Measurements from ENCODE around the gene RNF5.
"Not testable (repeated sequence)": the region's sequence is repeated elsewhere in the genome, so short reads cannot be mapped to it uniquely, and the experiment has no call there.

RNF5 gene

DNA sequence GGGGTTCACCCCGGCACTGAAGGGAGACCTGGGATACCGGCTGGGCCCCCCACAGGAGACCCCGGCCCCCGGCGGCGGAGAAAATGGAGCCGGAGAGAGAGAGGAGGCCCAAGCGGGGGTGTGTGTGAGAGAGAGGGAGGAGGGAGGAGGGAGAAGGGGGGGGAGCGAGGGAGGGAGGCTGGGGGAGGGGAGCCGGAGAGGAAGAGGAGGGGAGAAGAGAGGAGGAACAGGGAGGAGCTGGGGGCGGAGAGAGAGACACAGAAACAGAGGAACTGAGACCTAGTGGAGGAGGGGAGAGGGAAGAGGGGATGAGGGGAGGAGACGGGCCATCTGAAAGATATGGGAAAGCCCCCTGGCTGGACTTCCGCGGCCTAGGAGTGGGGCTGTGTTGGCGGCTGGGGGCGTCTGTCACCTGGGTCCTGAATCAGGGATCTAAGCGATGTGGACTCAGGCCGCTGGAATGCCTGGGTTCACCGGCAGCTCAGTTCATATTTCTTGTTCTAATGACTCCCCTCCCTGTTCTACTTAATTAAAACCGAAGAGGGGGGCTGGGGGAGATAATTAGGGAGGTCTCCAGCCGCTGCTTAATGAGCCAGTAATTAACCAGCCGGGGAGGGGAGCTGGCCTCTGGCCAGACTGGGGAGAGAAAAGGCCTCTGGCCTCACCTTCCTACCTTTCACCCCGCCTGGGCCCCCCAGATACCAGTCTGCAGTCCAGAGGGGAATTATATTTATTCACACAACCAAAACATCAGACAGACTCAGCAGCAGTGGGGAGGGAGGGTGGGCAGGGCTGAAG lies 12.0 kb downstream of the RNF5 start, which contains the start of gene PBX2:
Gene PBX2, minus strand, starts transcription at position 149 of the 798 bp plus-strand sequence. CDS start 287 bp downstream, outside the sequence.
- DNase-seq: peak; percentile 77 to 85

DNA sequence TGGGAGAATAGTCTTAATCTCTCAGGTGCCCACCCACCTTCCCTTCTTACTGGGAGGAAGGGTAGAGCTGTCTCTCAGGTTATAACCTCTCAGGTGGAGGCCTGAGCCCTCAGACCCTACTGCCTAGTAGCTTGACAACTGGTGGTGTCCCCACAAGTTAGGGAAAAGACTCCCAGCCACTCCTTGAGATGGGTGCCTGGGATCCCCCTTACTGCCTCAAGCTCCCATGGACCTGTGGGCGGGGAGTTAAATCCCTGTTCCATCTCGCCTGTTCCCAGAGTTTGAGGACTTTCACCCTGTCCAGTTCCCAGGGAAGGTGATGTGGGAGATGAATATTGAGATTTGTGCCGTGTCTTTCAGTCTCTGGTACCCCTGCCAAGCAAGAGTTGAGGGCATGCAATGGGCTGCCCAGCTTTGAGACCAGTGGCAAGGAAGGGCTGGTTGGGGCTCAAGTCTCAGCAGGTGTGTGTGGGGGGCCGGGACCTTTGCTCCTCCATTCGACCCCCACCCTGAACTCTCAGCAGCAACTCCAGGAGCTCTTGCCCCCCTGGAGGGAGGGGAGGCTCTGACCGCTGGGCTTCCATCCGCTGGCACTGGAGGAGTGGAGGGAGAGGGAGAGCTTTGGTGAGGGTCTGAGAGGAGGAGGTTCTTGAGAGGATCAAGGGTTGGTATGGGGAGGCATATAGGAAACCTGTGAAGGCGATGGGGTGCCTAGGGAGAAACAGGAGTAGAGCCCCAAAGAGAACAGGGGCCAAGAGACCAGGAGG lies 12.9 kb downstream of the RNF5 start:
- no peak for DNase-seq

DNA sequence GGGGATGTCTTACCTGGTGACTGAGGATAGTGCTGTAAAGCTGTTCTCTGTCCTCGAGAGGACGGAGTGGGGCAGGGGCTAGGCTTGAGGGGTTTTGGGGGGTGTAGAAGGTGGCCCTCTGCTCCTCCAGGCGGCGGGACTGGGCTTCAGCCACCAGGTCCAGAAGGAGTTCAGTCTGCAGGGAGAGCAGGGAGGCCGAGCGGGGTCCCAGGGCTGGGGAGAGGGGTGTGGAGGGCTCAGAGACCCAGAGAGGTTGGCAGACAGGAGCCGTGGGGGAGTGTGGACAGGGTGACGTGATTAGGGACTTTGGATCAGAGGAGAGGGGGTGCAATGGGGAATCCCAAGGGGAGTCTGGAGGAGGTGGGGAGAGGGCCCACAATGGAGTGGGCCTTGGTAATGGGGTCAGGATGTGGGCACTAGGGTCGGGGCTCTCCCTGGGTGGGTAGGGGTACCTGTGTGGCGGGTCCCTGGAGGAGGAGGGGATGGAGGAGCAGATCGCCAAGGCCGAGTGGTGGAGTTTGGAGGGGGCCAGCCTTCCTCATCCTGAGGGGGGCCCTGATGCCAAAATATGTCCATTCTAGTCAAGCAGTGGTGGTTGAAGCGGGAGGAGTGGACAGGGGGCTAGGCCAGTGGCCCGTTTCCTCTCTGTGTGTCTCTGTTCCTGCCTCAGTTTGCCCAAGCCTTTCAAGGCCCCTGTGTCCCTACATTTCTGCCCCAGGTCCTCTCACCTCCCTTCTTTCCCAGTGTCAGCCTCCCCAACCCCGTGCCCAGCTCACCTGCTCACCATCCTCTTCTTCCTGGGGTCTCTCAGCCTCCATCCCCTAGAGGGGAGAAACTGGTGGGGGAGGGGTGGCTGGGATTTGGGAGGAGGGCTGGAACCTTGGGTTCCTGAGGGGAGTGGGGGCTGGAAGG lies 13.7 kb downstream of the RNF5 start:
- DNase-seq: no peak

DNA sequence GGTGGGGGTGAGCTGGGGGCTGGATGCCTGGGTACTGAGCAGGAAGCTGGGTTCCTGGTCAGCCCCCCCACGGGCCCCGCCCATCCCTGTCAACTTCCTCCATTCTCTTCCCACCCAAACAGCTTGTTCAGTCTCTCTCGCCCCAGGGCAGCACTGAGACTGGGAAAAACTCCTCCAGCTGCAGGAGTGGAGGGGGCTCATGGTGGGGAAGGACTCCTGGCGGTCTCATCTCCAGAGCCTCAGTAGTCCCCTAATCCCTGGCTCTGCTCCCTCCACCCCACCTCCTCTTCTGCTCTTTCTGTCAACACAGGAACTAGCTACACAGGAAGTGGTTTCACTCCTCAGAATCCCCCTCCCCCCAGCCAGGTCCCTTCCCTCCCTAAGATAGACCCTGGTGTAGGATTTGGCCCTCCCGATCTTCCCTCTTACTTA lies 14.4 kb downstream of the RNF5 start, which contains the start of gene GPSM3:
Gene GPSM3, minus strand, starts transcription at position 36 of the 432 bp plus-strand sequence. CDS start 130 bp downstream, outside the sequence.
- peak; percentile 61 to 71 for DNase-seq

DNA sequence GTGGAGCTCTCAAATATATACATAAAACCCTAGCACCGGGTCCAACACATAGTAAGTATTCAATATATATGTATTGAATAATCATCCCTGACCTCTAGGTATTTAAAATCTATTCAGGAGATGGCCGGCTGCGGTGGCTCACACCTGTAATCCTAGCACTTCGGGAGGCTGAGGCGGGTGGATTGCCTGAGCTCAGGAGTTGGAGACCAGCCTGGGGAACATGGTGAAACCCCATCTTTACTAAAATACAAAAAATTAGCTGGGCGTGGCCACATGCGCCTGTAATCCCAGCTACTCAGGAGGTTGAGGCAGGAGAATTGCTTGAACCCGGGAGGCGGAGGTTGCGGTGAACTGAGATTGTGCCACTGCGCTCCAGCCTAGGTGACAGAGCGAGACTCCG lies 14.9 kb downstream of the RNF5 start:
- DNase-seq: not testable (repeated sequence)

DNA sequence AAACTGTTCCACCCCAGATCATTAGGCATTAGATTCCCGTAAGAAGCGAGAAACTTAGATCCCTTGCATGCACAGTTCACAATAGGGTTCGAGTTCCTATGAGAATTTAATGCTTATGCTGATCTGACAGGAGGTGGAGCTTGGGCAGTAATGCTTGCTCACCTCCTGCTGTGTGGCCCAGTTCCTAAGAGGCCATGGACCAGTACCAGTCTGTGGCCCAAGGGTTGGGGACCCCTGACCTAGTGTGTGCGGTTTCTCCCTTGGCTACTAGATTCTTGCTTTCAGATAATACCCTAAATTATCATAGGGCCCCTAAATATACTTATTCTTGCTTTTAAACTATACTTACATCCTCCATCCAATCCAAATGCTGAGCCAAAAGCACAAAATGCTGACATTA lies 16.2 kb downstream of the RNF5 start:
- DNase-seq: no peak

DNA sequence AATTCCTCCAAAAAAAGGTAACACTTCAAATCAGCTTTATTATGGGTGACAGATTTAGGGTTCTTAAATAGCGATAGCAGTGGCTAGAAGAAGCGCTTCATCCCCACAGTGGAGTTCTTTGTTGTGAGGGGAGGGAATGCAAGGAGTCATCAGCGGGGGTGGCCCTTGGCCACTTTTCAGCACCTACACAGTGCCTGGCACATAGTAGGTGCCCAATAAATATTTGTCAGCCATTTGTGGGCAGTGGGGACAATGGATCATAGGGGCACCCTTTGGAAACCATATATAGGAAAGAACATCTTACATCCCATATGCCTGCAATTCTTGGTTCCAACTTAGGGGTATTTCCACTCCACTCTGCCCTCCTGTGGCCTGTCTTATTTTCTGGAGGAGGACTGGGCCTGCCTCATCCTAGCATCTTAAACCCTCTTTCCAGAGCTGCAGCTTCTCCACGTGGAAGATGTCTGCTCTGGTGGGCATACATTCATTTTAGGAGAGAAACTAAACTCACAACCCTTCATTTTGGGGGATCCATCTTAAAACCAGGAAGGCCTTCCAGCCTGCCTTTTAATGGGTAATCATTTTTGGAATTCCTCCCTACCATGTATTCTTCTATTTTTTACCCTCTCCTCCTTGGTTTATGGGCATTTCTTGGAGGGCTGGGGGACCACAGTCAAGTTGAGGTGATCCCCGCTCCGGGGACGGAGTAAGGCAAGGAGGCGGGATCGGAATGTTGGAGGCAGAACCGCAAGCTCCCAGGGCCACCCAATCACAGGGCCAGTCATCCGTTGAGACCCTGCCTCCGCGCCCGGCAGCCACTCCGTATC lies 16.8 kb downstream of the RNF5 start:
- DNase-seq: peak; percentile 69 to 71

DNA sequence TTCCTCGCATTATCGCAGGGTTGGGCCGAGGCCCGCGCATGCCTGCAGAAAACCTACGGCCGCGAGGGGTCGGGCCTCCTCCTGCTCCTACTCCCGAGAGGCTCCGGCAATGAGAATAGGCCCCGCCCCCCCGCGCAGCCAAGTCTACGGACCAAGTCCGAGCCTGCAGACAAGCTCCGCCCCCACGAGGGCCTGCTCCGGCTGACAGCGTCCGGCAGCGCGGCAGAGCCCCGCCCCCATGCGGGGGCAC lies 17.4 kb downstream of the RNF5 start:
- peak; percentile 100 for DNase-seq

DNA sequence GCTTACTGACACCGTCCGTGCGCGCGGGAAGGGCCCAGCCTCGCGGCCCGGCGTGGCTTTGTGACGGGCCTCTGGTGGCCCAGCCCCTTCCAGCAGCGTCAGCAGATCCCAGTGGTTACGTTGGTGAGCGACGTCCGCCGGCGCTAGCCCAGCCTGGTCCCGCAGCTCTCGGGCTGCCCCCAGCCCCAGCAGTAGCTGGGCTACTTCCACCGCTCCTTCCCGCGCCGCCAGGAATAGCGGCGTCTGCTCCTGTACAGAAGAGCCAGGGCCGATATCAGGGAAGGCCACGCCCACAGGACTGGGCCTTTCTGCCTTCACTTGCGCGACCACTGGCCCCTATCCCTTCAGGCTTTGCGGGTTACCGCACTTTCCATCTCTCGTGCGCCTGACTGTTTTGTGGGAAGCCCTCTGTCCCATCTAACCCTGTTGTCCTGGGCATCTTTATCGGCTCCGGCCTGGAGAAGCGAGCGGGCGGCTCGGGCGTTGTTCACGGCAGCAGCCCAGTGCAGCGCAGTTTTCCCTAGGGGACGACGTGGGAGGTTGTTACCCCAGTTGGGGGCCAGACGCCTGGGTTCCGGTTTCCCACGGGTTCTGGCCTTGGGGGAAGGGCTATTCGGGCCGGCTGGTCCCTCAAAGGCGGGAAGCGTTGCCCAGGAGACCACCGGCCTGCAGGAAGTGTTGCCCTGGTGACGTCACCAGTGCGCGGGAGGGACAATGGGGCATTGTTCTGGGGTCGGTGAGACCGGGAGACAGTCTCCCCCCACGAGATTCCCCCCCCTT lies 17.9 kb downstream of the RNF5 start:
- peak; percentile 48 to 60 for DNase-seq

DNA sequence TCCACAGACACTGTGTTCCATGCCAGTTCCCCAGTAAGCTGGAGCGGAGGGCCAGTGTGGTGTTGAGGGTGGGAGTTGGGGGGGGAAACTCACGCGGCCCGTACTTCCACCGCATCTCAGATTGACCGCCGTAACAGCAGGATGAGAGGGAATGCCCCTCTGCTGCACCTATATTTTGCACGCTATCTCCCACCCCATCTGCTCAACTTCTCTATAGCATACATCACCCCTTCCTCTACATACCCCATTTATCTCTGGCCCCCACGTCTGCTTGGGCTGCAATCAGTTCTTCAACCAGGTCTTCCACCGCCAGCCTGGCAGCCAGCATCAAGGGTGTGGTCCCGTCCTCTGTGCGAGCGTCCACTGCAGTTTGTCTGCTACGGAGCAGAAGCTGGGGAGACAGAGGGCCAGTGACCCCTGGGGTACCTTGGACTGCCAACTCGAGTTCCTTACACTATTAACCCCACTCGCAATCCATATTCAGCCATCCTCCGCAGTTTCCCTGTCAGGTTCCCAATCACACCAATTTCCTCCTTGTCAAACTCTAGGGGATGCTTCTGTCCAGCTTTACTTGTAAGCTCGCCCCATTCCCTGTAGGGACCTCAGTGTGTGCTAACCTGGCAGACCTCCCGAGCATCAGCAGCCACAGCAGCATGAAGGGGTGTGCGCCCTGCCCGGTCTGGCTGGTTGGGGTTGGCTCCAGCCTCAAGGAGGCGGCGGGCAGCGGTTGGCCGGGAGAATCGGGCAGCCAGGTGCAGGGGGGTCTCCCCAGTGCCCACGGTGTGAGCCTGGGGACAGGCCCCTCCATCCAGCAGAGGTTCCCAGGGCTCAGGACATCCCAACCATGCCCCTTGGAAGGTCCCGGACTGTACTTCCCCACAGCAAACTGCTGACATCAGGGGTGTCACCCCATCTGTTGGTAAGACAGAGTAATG lies 18.7 kb downstream of the RNF5 start:
- peak; percentile 64 to 66 for DNase-seq

DNA sequence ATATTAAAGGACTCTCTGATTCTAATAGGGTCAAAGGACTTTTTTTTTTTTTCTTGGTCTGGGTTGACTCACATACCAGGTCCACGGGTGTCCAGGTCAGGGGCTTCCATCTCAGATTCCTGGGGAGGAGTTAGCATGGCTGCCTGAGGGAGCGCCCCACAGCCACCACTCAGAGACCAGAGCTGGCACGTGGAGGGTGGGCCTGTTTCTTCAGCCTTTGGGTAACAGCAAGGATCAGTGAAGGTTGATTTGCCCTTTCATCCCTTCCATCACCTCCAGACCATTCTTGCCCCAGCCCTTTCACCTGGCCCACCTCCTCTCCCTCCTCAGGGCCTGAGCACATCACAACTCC lies 20.1 kb downstream of the RNF5 start:
- no peak for DNase-seq

DNA sequence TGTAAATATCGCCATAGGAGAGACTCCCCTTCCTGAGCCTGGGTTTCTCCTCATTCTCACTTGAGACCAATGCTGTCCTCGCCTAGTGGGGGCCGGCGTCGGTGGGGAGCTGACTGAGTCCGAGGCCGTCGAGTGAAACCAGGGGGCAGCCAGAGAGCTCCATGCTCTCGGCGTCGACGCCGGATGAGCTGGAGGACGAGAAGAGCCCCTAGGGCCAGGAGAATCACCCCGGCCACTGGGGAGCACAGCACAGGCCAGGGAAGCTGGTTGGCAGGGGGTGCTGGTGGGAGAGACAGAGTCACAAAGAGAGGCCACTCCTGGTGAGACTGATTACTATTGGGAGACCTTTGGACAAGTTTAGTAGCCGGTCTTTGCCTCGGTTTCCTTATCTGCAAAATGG lies 20.7 kb downstream of the RNF5 start:
- DNase-seq: no peak

DNA sequence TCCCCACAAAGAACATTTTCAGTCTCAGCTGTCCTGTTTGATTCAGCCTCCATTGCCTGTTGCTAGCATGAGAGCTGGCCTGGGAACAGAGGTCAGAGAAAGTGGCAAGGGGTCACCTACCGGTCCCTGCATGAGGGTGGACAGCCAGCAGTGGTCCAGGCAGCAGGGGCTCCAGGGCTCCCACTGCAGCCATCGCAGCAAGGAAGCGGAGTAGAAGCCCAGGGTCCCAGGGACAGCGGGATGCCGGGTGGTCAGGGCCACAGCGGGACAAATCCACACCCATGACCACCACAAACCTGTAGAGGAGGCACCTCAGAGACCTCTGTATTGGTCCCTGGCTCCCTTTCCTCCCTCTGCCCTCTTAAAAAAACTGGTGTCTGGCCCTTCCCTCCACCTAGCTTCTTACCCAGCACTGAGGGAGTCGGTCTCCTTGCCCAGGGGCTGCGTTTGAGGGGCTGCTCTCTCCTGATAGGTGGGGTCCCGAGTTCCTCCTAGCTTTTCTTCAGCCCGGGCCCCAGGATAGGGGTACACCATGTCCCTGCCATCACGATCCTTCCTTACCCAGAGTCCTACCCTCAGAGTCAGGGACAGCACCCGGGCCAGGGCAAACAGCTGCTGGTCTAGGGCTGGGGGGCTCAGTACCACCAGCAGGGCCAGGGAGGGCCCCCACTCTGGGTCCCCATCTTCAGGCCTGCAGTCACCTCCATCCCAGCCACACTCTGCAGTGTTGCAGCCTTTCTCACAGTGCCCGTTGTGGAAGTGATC lies 22.7 kb downstream of the RNF5 start:
- DNase-seq: no peak

DNA sequence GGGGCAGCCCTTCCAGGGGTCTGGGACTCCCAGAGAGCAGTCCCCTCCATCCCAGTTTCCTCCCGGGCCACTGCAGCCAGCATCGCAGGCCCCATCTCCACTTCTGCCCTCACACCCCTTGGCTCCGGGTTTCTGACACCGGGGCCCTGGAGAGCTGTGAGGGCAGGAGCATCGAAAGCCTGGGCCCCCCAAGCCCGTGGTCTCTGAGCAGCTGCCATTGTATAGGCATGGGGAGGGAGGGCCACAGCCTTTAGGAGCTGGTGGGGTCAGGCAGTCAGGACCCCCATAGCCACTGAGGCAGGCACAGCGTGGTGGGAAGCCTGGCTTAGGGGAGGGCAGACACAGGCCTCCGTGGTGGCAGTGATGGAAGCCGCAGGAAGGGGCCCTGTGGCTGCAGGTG lies 24.0 kb downstream of the RNF5 start:
- DNase-seq: no peak

DNA sequence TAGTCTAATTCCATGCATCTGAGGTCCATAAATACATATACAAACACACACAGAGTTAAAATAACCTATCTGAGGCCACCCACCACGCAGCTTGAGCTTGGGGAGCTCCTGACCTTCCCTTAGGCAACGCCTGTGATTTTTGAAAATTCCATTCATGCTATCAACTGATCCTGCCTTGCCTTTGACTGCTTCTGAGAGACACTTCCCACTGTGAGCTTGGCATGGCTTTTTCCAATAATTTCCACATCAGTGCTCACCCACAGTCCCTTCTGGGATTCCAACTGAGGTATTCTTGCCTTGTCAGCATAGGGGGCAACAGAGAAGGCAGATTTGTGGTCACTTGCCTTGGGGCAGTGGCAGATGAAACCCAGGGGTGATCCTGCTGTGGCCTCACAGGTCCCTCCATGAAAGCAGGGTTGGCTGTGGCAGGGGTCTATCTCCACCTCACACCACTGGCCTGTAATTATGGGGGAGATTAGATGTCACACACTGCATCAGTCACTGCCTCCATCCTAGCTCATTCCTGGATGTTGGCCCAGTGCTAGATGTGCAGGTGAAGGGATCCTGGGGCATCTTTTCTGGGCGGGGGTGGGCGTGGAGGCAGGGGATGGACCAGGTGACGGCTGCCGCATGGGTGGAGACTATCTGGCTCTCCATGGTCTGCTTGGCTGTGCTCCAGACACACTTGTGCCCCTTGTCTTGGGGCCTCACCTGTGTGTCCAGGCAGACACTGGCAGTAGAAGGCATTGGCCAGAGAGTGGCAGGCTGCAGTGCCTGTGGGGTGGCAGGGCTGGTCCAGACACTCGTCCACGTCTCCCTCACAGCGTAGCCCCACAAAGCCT lies 25.4 kb downstream of the RNF5 start:
- DNase-seq: no peak

DNA sequence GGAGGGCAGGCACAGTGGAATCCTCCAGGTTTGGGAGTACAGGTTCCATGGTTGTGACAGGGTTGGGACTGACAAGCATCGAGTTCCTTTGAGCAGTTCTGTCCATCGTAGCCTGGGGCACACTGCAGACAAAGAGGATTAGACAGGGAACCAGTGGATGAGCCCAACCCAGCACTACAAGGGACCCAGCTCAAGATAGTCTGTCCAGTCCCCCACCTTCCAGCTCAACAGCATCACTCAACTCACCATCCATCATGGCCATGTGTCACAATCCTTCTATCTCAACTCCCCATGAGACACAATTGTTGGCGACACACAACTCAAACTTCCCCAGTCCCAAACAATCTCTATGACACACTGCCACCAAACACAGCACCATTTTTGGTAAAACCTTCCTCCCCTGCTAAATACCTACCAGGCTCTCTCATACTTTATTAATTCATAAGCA lies 26.1 kb downstream of the RNF5 start:
- no peak for DNase-seq

DNA sequence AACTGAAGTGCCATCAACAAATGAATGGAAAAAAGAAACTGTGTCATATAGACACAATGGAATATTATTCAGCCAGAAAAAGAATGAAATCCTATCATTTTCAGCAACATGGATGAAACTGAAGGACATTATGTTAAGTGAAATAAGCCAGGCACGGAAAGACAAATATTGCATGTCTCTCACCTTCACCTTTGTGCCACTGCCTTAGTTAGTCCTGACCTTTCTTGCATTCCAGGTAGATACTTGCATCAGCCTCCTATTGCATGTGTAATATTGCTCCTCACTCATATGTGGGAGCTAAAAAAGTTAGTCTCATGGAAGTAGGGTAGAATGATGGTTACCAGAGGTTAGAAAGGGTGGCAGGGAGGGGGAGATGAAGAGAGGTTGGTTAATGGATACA lies 30.8 kb downstream of the RNF5 start:
- no peak for DNase-seq

DNA sequence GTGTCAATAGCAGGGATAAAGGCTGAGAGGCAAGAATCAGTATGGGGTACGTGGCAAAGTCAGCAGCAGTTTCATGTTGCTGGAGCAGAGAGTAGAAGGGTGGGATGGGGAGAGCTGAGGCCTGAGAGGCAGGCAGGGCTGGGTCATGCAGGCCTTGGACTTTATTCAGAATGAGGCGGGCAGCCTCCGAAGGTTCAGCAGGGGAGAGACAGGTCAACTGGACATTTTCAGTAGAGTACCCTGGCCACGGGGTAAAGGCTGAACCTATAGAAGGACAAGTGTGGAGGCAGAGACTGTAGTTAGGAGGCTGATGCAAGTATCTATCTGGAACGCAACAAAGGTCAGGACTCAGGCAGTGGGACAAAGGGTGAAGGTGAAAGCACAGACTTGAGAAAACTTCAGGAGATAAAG lies 32.0 kb downstream of the RNF5 start:
- no peak for DNase-seq
